ENCODE results near the gene C6orf47.

Gene C6orf47

GRCh38 chr6:31633447-31633846 is 27.1 kb downstream of the C6orf47 start:
- no peak for TF ChIP-seq ZFP30 (CRISPR knock-in tag; IDR thresholded peaks at IDR 0.05)
- TF ChIP-seq ZC3H10 (CRISPR knock-in tag; IDR thresholded peaks at IDR 0.05) = no peak
- TF ChIP-seq OSR1 (CRISPR knock-in tag; IDR thresholded peaks at IDR 0.05) = no peak
- TF ChIP-seq, protein P1, sequence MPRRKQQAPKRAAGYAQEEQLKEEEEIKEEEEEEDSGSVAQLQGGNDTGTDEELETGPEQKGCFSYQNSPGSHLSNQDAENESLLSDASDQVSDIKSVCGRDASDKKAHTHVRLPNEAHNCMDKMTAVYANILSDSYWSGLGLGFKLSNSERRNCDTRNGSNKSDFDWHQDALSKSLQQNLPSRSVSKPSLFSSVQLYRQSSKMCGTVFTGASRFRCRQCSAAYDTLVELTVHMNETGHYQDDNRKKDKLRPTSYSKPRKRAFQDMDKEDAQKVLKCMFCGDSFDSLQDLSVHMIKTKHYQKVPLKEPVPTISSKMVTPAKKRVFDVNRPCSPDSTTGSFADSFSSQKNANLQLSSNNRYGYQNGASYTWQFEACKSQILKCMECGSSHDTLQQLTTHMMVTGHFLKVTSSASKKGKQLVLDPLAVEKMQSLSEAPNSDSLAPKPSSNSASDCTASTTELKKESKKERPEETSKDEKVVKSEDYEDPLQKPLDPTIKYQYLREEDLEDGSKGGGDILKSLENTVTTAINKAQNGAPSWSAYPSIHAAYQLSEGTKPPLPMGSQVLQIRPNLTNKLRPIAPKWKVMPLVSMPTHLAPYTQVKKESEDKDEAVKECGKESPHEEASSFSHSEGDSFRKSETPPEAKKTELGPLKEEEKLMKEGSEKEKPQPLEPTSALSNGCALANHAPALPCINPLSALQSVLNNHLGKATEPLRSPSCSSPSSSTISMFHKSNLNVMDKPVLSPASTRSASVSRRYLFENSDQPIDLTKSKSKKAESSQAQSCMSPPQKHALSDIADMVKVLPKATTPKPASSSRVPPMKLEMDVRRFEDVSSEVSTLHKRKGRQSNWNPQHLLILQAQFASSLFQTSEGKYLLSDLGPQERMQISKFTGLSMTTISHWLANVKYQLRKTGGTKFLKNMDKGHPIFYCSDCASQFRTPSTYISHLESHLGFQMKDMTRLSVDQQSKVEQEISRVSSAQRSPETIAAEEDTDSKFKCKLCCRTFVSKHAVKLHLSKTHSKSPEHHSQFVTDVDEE (CRISPR knock-in tag; IDR thresholded peaks at IDR 0.05) = no peak
- TF ChIP-seq ZNF565 (CRISPR knock-in tag; conservative IDR thresholded peaks at IDR 0.05; ENCODE audit: low read depth) = no peak
- ATAC-seq = no peak

GRCh38 chr6:31632279-31632946 is 28.2 kb downstream of the C6orf47 start:
- no peak for ATAC-seq
- TF ChIP-seq BACH2 (CRISPR knock-in tag; IDR thresholded peaks at IDR 0.05; ENCODE audit: borderline replicate concordance) (no peak), ZFP30 (CRISPR knock-in tag; IDR thresholded peaks at IDR 0.05) (no peak), RARB (CRISPR knock-in tag; IDR thresholded peaks at IDR 0.05) (no peak), CSDC2 (CRISPR knock-in tag; IDR thresholded peaks at IDR 0.05) (no peak), ISL1 (CRISPR knock-in tag; IDR thresholded peaks at IDR 0.05) (no peak), ZFP3 (CRISPR knock-in tag; IDR thresholded peaks at IDR 0.05) (no peak)

- ATAC-seq = no peak
- no peak for TF ChIP-seq GLIS3 (CRISPR knock-in tag; IDR thresholded peaks at IDR 0.05)
- TF ChIP-seq CSRNP3 (CRISPR knock-in tag; IDR thresholded peaks at IDR 0.05) = no peak
- no peak for TF ChIP-seq ZNF70 (CRISPR knock-in tag; IDR thresholded peaks at IDR 0.05)
- TF ChIP-seq CREB5 (CRISPR knock-in tag; IDR thresholded peaks at IDR 0.05; ENCODE audit: low read depth) = no peak
- TF ChIP-seq ISL1 (CRISPR knock-in tag; IDR thresholded peaks at IDR 0.05) = no peak
- no peak for TF ChIP-seq BACH2 (CRISPR knock-in tag; IDR thresholded peaks at IDR 0.05; ENCODE audit: borderline replicate concordance)
- no peak for TF ChIP-seq ARNTL (CRISPR knock-in tag; IDR thresholded peaks at IDR 0.05; ENCODE audit: borderline replicate concordance, low read depth)
- no peak for TF ChIP-seq ZFP30 (CRISPR knock-in tag; IDR thresholded peaks at IDR 0.05)
- TF ChIP-seq ZC3H10 (CRISPR knock-in tag; IDR thresholded peaks at IDR 0.05) = no peak
- TF ChIP-seq, protein P1 (CRISPR knock-in tag; IDR thresholded peaks at IDR 0.05) = no peak
- TF ChIP-seq TCF4 (CRISPR knock-in tag; IDR thresholded peaks at IDR 0.05; ENCODE audit: borderline replicate concordance) = no peak
- TF ChIP-seq ZNF8 (CRISPR knock-in tag; IDR thresholded peaks at IDR 0.05) = no peak
- TF ChIP-seq TOX (CRISPR knock-in tag; IDR thresholded peaks at IDR 0.05; ENCODE audit: borderline replicate concordance) = no peak
- TF ChIP-seq ESRRG (CRISPR knock-in tag; IDR thresholded peaks at IDR 0.05) = no peak
- TF ChIP-seq SNAI2 (CRISPR knock-in tag; IDR thresholded peaks at IDR 0.05) = no peak
- no peak for TF ChIP-seq ZFP3 (CRISPR knock-in tag; IDR thresholded peaks at IDR 0.05)
These were observed 28.8 kb downstream of the C6orf47 start for GRCh38 chr6:31631681-31632278.

Data from SK-N-SH treated with all-trans-retinoic acid at 6 μM for 48 hours (cell line).